ENCODE data around the gene NUP54. TPM values are rescaled to one million over a fixed set of nuclear protein-coding genes. Genes with fewer than 3 reads are reported as not detected.

The NUP54 gene, protein sequence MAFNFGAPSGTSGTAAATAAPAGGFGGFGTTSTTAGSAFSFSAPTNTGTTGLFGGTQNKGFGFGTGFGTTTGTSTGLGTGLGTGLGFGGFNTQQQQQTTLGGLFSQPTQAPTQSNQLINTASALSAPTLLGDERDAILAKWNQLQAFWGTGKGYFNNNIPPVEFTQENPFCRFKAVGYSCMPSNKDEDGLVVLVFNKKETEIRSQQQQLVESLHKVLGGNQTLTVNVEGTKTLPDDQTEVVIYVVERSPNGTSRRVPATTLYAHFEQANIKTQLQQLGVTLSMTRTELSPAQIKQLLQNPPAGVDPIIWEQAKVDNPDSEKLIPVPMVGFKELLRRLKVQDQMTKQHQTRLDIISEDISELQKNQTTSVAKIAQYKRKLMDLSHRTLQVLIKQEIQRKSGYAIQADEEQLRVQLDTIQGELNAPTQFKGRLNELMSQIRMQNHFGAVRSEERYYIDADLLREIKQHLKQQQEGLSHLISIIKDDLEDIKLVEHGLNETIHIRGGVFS
- 15.8 TPM for polyA plus RNA-seq (2012; ENCODE audit: low read depth, missing spikeins)

DNA sequence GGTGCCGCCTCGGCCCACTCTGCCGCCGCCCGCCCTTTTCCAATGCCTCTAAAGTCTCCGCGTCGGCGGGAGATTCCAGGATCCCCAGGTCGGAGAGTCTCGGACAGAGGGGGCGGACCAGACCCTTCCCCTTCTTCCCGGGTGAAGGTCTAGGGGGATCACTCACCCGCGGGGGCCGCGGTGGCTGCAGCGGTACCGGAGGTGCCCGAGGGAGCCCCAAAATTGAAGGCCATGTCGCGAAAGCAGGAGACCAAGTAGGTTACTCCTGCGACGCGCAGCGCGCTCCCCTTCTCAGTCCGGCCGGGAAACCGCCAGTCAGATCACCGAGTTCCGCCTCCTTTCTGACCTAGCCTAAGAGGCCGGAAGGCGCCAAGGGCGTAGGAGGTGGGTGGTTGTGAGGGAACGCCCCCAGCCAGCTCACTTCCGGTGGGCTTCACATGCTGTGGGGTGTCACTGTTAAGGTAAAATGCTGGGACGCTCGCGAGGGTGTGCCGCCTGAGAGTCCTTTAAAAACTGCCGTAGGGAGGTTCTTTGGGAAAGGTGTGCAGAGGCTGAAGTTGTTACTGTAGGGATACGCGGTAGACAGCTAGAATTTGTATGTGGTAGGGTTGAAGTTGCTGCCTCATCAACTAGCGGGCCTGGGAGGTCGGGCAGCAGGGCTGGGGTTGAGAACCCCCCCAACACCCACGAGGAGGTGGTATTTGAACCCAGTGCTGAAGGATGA, at the start of gene NUP54:
Gene NUP54 (minus strand): TSS at position 256 of the 724 bp plus-strand sequence. CDS start 23 bp downstream, at position 233.
- DNase-seq (ENCODE audit: insufficient read length, low spot score) (peak; percentile 82), FAIRE-seq (peak; percentile 99)
- TF ChIP-seq SPI1 (IDR thresholded peaks at IDR 0.05; ENCODE audit: low read depth, low read length): no peak
- TF ChIP-seq PAX5 (IDR thresholded peaks at IDR 0.05; ENCODE audit: insufficient read depth, low read length, severe bottlenecking): no peak
- TF ChIP-seq POLR2AphosphoS5 (IDR thresholded peaks at IDR 0.05; ENCODE audit: low read depth, low read length): peak; percentile 92
- peak; percentile 71; the same call in 1 of the 2 replicates for TF ChIP-seq POU2F2 (IDR thresholded peaks at IDR 0.05; ENCODE audit: low read depth, low read length)
- TF ChIP-seq TAF1 (IDR thresholded peaks at IDR 0.05; ENCODE audit: low read depth, low read length): peak; percentile 97
- peak; percentile 82 for TF ChIP-seq POLR2A (IDR thresholded peaks at IDR 0.05; ENCODE audit: low read depth, low read length)

DNA sequence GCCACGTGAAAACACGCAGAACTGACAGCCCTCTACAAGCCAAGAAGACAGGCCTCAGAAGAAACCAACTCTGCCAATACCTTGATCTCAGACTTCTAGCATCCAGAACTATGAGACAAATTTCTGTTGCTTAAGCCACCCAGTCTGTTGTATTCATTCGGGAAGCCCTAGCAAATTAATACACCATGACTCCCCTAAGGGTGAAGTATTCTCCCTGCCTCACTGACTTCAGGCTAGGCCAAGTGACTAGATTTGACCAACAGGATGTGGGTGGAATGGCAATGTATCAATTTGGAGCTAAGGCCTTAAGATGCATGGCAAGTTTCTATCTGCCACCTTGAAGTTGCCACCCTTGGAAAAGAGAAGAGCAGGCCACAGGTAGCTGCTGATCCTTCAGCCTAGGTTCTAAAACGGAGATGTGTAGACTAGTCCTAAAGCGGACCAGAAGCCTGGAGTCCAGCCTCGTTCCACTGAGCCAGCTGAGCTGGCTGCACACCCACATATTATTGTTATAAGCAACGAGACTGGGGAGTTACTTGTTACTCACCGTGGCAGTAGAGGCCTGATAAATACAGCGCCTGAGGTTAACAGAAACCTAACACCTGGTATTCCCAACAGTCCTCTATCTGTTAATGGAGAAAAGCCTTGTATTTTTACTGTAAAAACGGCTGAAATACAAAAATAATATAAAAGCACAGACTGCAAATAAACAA, 49.0 kb upstream of the NUP54 start:
- DNase-seq (ENCODE audit: insufficient read length, low spot score) (no peak), FAIRE-seq (peak; percentile 20)
- no peak for TF ChIP-seq POLR2A (IDR thresholded peaks at IDR 0.05; ENCODE audit: low read depth, low read length)
- TF ChIP-seq POU2F2 (IDR thresholded peaks at IDR 0.05; ENCODE audit: low read depth, low read length): no peak
- TF ChIP-seq PAX5 (IDR thresholded peaks at IDR 0.05; ENCODE audit: insufficient read depth, low read length, severe bottlenecking): no peak
- no peak for TF ChIP-seq SPI1 (IDR thresholded peaks at IDR 0.05; ENCODE audit: low read depth, low read length)
- no peak for TF ChIP-seq POLR2AphosphoS5 (IDR thresholded peaks at IDR 0.05; ENCODE audit: low read depth, low read length)
- no peak for TF ChIP-seq TAF1 (IDR thresholded peaks at IDR 0.05; ENCODE audit: low read depth, low read length)

DNA sequence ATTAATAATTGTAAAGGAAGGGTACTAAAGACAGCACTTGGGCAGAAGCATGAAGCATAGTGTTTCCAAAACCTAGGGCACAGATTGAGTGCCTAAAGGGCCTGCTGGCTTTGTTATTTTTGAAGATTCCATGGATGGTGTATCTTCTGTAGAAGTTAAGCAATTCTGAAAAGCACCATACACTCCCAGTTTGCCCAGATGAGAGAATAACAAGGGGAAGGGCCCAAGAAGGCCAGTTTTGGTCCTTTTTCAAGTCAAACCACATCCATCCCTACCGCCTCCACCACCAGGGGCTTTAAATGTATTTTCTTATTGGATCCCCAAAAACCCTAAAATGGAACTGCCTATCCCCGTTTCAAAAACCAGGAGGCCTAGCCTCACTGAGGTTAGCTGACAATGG, 48.2 kb upstream of the NUP54 start:
- TF ChIP-seq POLR2A (IDR thresholded peaks at IDR 0.05; ENCODE audit: low read depth, low read length): no peak
- no peak for DNase-seq (ENCODE audit: insufficient read length, low spot score)
- no peak for FAIRE-seq

DNA sequence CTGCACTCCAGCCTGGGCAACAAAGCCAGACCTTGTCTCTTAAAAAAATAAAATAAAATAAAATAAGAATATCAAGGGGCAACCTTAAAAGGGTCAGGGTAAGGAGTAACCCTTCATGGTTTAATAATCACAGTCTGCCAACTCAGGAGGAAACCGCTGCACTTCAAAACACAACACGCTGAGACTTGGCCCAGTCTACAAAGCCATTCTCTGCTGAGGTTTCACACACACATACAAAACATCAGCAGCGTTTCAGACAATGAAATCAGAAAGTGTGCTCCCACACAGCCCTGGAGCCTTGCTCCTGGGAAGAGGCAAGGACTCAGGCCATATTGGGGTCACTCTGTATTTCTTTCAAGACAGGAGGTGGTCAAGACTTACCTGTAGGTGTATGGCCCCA, 47.1 kb upstream of the NUP54 start:
- TF ChIP-seq POLR2A (IDR thresholded peaks at IDR 0.05; ENCODE audit: low read depth, low read length): no peak
- TF ChIP-seq POLR2AphosphoS5 (IDR thresholded peaks at IDR 0.05; ENCODE audit: low read depth, low read length): no peak
- TF ChIP-seq SPI1 (IDR thresholded peaks at IDR 0.05; ENCODE audit: low read depth, low read length): no peak
- TF ChIP-seq POU2F2 (IDR thresholded peaks at IDR 0.05; ENCODE audit: low read depth, low read length): no peak
- TF ChIP-seq PAX5 (IDR thresholded peaks at IDR 0.05; ENCODE audit: insufficient read depth, low read length, severe bottlenecking): no peak
- TF ChIP-seq TAF1 (IDR thresholded peaks at IDR 0.05; ENCODE audit: low read depth, low read length): no peak
- DNase-seq (ENCODE audit: insufficient read length, low spot score) (no peak), FAIRE-seq (peak; percentile 13)

DNA sequence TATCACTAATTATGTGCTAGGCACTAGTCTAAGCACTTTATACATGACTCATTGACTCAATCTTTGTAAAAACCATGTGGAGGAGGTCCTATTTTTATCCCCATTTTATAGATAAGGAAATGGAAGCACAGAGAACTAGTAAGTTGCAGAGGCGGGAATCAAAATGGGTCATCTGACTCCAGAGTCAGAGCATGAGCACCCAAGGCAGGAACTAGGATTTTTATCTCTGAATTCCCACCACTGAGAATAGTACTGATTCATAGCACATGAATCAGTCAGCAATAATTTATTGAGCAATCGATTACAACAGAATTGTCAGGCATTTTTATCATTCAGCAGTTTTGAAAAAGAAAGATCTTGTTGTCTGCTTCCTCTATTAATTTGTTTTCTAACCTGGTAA, 46.1 kb upstream of the NUP54 start:
- DNase-seq (ENCODE audit: insufficient read length, low spot score) (no peak), FAIRE-seq (no peak)
- no peak for TF ChIP-seq POLR2AphosphoS5 (IDR thresholded peaks at IDR 0.05; ENCODE audit: low read depth, low read length)
- TF ChIP-seq SPI1 (IDR thresholded peaks at IDR 0.05; ENCODE audit: low read depth, low read length): no peak
- TF ChIP-seq PAX5 (IDR thresholded peaks at IDR 0.05; ENCODE audit: insufficient read depth, low read length, severe bottlenecking): no peak
- TF ChIP-seq TAF1 (IDR thresholded peaks at IDR 0.05; ENCODE audit: low read depth, low read length): no peak

DNA sequence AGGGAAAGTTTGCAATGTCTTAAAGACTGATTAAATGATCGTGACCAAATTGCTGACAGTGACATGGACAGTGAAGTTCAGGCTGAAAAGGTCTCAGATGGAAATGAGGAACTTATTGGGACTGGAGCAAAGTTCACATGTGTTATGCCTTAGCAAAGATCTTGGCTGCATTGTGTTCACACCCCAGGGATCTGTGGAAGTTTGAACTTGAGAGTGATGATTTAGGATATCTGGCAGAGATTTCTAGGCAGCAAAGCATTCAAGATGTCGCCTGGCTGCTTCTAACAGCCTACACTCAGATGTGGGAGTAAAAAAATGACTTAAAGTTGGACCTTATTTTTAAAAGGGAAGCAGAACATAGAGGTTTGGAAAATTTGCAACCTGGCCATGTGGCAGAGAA, 44.0 kb upstream of the NUP54 start:
- no peak for DNase-seq (ENCODE audit: insufficient read length, low spot score)
- no peak for TF ChIP-seq POLR2AphosphoS5 (IDR thresholded peaks at IDR 0.05; ENCODE audit: low read depth, low read length)
- TF ChIP-seq POLR2A (IDR thresholded peaks at IDR 0.05; ENCODE audit: low read depth, low read length): no peak
- TF ChIP-seq TAF1 (IDR thresholded peaks at IDR 0.05; ENCODE audit: low read depth, low read length): no peak
- no peak for TF ChIP-seq POU2F2 (IDR thresholded peaks at IDR 0.05; ENCODE audit: low read depth, low read length)
- no peak for TF ChIP-seq SPI1 (IDR thresholded peaks at IDR 0.05; ENCODE audit: low read depth, low read length)
- no peak for TF ChIP-seq PAX5 (IDR thresholded peaks at IDR 0.05; ENCODE audit: insufficient read depth, low read length, severe bottlenecking)
- FAIRE-seq: no peak

DNA sequence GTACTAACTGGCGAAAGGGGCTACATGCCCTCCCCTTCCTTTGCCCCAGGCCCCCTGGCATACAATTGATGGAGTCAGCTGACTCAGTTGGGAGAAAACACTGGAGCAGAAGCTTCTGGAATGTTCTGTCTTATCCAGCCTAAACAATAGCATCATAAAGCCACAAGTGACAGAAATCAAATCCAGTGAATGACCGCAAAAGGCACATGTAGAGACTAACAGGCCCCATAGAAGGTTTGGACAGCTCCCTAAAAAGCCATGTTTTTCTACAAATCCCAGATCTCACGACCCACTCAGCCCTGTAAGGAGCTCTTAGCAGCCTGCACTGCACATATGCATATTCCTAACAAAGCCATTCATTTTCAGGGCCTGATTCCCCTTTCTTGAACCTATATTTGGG, 40.4 kb upstream of the NUP54 start:
- TF ChIP-seq POU2F2 (IDR thresholded peaks at IDR 0.05; ENCODE audit: low read depth, low read length) (no peak), POLR2A (IDR thresholded peaks at IDR 0.05; ENCODE audit: low read depth, low read length) (no peak), TAF1 (IDR thresholded peaks at IDR 0.05; ENCODE audit: low read depth, low read length) (no peak), PAX5 (IDR thresholded peaks at IDR 0.05; ENCODE audit: insufficient read depth, low read length, severe bottlenecking) (no peak), POLR2AphosphoS5 (IDR thresholded peaks at IDR 0.05; ENCODE audit: low read depth, low read length) (no peak), SPI1 (IDR thresholded peaks at IDR 0.05; ENCODE audit: low read depth, low read length) (no peak)
- FAIRE-seq: no peak
- no peak for DNase-seq (ENCODE audit: insufficient read length, low spot score)

DNA sequence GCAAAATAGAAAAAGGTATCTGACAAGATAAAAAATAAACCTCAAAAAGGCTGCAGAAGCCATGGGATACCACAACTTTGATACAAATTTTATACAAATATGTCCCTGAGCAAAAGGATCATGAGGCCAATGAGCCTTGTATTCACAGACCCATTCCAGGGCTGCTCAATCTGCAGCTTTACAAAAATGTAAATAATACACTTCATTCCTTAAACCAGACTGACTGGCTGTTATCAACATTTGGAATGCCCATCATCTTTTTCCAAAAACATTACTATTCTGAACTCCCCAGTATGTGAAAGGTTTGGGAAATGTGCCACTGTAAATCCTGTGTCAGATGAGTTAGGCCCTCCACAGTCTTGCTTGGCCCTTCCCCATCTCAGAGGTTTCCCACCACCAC, 40.0 kb upstream of the NUP54 start:
- TF ChIP-seq PAX5 (IDR thresholded peaks at IDR 0.05; ENCODE audit: insufficient read depth, low read length, severe bottlenecking): no peak
- TF ChIP-seq POU2F2 (IDR thresholded peaks at IDR 0.05; ENCODE audit: low read depth, low read length): no peak
- no peak for TF ChIP-seq SPI1 (IDR thresholded peaks at IDR 0.05; ENCODE audit: low read depth, low read length)
- TF ChIP-seq POLR2AphosphoS5 (IDR thresholded peaks at IDR 0.05; ENCODE audit: low read depth, low read length): no peak
- no peak for TF ChIP-seq TAF1 (IDR thresholded peaks at IDR 0.05; ENCODE audit: low read depth, low read length)
- no peak for TF ChIP-seq POLR2A (IDR thresholded peaks at IDR 0.05; ENCODE audit: low read depth, low read length)
- FAIRE-seq (no peak), DNase-seq (ENCODE audit: insufficient read length, low spot score) (no peak)

DNA sequence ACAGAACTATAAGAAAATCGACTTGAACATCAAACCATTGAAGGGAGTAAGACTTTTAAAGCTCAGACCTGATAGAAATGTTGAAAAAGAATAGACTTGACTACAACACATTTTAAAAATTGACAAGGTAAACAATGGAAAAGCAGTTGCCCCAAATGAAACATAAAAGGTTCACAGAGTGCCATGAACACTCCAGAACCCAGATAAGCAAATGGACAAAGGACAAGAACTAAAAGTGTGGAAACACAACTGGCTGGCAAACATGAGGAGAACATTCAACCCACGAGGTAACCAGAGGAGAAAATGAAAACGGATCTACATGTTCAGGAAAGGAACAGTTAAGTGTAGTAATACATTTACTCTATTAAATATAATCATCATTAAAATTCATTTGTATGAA, 39.0 kb upstream of the NUP54 start:
- TF ChIP-seq POLR2A (IDR thresholded peaks at IDR 0.05; ENCODE audit: low read depth, low read length) (no peak), POLR2AphosphoS5 (IDR thresholded peaks at IDR 0.05; ENCODE audit: low read depth, low read length) (no peak), POU2F2 (IDR thresholded peaks at IDR 0.05; ENCODE audit: low read depth, low read length) (no peak), TAF1 (IDR thresholded peaks at IDR 0.05; ENCODE audit: low read depth, low read length) (no peak), SPI1 (IDR thresholded peaks at IDR 0.05; ENCODE audit: low read depth, low read length) (no peak), PAX5 (IDR thresholded peaks at IDR 0.05; ENCODE audit: insufficient read depth, low read length, severe bottlenecking) (no peak)
- FAIRE-seq (no peak), DNase-seq (ENCODE audit: insufficient read length, low spot score) (no peak)
